Erythroblast (primary cell): Measurements from ENCODE around the gene MAPK7.

Experiments
- DNase-seq, 2 experiments: peaks; one replicate each; lab custom pipeline; 2025; lab: John Stamatoyannopoulos, UW
- GATA1 ChIP-seq: IDR thresholded peaks from 2 replicates; pipeline ENCODE4 v1.6.1; 2011; ENCODE audit warnings: low read depth, mild to moderate bottlenecking, control low read depth, low read length, moderate library complexity
- POLR2A ChIP-seq: IDR thresholded peaks from 2 replicates; pipeline ENCODE4 v1.6.1; 2011; ENCODE audit warnings: mild to moderate bottlenecking, low read length

Gene MAPK7

DNA sequence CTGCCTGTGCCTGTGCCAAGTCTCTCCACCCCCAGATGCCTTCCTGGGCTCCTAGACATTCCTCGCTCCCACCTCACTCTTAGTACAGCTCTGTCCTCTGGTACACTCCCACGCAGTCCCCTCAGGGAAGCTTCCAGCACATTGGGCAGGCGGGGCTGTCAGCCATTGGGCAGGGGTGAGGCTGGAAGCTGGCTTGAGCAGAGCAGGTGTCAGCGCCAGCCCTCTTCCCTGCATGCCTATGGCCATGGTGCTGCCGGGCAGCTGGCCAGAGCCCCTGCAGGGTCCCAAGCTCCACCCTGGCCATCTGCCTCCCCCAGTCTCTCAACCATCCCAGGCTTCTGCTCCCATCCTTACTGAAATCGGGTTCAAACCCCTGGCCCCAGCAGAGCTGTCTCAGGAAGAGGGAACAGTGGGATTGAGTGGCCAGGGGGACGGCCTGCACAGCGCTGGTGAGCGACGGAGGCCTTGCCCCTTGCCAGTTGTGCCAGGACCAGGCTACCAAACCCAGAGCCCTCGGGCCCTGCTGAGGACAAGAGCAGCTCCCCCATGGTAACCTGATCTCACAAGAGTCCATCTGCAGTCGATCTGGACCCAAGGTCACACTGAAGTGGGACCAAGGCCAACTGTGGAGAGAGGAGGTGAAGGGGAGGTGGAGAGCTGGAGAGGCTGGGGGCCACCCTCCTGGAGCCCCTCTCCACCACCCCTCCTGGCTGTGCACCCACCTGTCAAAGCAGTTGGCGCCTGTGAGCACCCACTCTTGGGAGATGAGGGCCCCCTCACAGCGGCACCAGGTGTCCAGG is 13.4 kb upstream of the MAPK7 start:
- DNase-seq = no peak
- TF ChIP-seq GATA1 = no peak
- no peak for TF ChIP-seq POLR2A

GRCh38 chr17:19365499-19365817 is 12.8 kb upstream of the MAPK7 start:
- TF ChIP-seq POLR2A (no peak), GATA1 (no peak)
- DNase-seq = no peak

DNA sequence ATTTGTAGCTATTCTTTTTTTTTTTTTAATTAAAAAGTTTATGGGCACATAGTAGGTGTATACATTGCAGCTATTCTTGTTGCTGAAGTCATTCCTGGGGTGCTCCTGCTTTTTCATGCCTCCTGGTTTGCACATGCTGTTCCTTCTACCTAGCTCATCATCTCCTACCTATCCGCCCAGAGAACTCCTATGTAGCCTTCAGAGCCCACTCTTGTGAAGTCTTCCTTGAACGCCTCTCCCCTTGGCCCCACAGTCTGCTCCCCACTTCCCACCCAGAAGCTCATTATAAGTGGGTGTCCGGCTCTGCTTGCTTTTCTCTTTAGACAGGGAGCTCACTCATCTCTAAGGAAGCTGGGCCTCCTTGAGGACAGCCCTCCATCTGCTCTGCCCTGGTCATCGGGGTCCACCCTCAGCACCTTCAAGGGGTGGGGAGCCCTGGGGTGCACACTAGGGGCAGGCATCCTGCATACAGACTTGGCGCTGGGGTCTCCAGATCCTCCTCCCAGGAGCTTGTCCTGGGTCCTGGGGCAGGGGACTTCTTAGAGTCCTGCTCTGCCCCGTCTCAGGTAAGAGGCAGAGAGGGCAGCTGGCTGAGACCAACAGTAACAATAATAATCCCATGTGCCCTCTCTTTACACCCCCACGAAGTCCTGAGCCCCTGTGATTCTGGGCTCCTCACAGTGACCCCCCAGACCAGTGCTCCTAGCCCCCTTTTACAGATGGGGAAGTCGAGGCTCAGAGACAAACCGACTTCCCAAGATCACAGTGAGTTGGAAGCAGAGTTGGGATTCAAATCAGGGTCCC is 12.3 kb upstream of the MAPK7 start:
- DNase-seq = no peak
- TF ChIP-seq GATA1 (no peak), POLR2A (no peak)

DNA sequence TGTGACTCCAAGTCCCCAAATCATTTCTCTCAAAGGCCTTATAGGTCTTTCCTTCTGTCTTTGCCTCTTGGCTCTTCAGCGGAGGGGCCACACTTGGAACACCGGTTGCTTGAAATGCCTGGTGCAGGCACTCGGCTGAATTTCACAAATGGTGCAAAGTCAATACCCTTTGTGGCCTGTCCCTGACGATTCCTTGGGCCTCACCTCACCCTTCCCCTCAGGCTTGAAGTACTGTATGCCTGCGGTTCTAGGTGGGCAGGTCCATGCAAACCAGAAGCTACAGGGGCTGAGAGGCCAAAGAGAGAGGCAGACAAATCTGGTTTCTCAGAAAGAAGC is 11.7 kb upstream of the MAPK7 start:
- no peak for DNase-seq
- TF ChIP-seq GATA1 (no peak), POLR2A (no peak)

DNA sequence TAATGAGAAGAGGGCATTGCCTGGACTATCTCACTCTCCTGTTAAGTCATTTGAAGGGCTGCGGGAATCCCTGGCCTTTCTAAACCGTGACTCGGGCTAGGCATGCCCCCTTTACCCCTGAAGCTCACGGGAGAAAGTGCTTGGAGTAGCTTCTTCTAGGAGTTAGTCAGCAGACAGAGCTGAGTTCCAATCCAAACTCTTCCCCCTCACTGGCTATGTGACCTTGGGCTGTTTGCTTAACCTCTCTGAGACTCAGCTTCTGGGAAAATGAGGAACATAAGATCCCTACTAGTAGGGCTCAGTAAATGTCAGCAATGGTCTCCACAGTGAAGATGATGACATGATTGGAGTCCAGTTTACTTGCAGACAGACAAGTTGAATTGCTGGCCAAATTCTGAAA is 10.1 kb upstream of the MAPK7 start:
- peak in 1 of 2 experiments; percentile 20 for DNase-seq
- TF ChIP-seq GATA1 (no peak), POLR2A (no peak)

GRCh38 chr17:19369107-19369778 is 9.1 kb upstream of the MAPK7 start:
- TF ChIP-seq GATA1 = no peak
- no peak for TF ChIP-seq POLR2A
- no peak for DNase-seq

DNA sequence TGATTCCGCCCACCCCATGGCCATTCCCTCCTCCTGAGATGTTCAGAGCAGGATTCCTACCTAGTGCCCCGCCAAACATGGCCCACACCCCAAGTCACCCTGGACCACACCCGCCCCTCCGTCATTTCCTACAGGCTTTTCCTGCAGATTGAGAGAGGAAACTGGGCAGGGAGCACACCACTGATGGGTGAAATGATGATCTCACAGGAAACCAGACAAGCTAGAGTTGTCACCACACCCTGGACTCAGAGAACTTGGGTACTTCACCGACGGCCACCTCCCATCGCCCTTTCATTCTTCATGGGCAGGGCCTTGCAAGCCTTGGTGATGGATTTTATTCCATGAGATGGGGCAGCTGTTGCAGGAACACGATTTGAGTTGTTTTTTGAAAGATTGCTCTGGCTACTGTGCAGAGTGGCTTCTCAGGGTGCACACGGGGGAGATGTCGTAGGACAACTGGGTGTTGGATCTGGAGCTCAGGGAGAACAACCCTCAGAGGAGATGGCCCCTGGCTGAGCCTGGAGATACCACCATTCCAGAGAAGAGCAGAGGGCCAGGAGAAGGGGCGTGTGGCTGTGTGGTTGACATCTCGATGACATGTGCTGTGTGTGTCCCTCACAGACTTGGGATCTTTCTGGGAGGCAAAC is 8.3 kb upstream of the MAPK7 start:
- no peak for TF ChIP-seq POLR2A
- no peak for TF ChIP-seq GATA1
- DNase-seq = no peak

DNA sequence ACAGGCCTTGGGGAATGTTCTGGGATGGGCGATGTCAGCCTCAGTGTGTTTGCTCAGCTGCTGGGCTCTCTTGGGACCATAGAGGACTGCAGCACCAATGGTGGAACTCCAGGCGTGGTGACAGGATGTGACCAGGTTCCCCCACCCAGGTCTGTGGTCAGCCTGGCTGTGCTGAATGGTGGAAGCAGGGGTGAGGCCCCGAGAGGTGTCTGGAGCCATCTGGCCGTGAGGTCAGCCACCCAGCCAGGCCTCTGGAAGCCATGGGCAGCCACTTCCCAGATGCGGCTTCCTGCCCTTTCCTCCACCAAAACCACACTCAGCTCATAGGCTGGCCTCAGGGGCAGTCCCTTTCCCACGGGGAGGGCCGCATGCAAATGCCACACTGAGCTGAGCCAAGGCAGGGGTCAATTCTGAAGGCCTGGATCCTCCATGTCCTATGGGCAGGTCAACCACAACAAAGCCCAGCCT is 7.8 kb upstream of the MAPK7 start:
- TF ChIP-seq GATA1 (no peak), POLR2A (no peak)
- no peak for DNase-seq

- TF ChIP-seq GATA1 = no peak
- no peak for TF ChIP-seq POLR2A
These were observed 6.9 kb upstream of the MAPK7 start for GRCh38 chr17:19371259-19372010.

GRCh38 chr17:19372011-19372370 is 6.3 kb upstream of the MAPK7 start:
- no peak for DNase-seq
- TF ChIP-seq POLR2A (no peak), GATA1 (no peak)

More at GRCh38 chr17:19371259-19372010, 6.9 kb upstream of the MAPK7 start:
- DNase-seq = no peak

GRCh38 chr17:19372439-19372838 is 5.9 kb upstream of the MAPK7 start:
- DNase-seq = no peak
- TF ChIP-seq POLR2A = no peak

GRCh38 chr17:19372866-19373504 is 5.3 kb upstream of the MAPK7 start:
- no peak for DNase-seq
- TF ChIP-seq GATA1 (no peak), POLR2A (no peak)
